Limb (tissue), 2 donors: ENCODE measurements around the gene MUSTN1.

Experiments used
- DNase-seq, 2 donors: peaks; one replicate each; pipeline ENCODE4 v3.0.0-alpha.2; 2016; ENCODE audit errors: extremely low spot score in 2 of 2

The MUSTN1 gene

DNA sequence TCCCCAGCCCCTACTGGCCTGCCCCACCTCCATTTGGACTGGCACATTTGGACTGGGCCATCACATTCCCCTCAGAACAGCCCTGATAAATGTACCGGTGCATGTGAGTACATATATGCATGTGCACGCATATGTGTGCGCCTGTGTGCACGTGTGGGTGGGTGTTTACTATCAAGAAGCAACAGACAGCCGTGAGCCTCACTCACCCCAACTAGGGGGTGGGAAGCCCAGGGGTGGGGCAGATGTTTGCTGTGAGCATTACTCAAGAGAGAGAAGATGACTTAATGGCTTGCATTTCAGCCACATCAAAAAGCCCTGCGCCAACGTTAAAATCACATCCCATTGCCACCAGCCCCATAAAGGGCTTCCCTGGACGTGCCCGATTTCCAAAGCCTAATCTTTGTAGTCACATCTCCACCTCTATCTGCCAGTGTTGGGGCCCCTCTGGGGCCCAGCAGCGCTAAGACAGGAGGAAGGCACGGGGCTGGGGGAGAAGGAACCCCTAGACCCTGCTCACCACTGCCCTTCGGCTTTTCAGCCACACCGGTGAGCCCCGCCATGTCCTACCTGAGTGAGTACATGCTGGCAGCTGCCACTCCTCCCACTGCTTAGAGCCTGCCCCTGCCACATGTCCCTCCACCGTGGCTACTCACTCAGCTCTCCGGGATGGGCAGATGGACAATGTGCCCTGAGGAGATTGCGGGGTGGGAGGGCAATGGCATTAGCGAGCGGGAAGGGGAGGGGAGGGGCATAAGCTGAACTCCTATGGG, 29.4 kb downstream of the MUSTN1 start:
- no peak for DNase-seq

DNA sequence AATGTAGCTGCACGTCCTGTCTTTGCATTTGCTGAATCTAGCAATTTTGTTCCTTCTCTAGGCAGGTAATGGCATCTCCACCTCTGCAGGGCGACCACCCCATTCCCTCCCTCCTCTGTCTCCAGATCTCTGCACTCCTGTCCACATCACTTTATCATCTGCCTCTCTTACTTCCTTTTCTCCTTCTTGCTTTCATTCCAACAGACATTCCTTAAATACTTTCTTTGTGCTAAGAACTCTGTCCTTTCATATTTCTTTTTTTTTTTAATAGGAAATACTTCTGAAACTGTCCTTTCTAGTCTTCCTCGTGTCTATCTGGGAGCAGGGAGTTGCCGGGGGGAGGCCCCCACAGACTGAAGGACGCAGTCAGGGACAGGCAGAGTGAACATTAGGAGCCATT, 33.0 kb downstream of the MUSTN1 start:
- DNase-seq, result no peak

DNA sequence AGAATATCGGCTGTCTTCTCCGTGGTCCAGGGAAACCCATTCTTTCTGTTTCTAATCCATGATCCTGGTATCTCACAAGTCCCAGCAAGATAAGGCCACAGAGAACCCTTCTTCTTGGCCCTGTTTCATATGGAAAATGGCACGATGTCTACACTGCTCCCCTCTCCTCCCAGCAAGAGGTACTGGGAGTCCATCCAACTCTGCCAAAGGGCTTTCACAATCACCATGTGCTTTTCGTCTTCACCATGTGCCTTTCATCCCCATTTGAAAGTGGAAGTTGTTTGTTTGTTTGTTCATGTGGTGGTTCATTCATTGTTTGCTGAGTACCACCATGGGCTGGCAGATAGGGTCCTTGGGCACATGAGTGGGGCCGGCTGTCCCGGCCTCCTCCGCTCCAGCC, 34.7 kb downstream of the MUSTN1 start:
- no peak for DNase-seq

DNA sequence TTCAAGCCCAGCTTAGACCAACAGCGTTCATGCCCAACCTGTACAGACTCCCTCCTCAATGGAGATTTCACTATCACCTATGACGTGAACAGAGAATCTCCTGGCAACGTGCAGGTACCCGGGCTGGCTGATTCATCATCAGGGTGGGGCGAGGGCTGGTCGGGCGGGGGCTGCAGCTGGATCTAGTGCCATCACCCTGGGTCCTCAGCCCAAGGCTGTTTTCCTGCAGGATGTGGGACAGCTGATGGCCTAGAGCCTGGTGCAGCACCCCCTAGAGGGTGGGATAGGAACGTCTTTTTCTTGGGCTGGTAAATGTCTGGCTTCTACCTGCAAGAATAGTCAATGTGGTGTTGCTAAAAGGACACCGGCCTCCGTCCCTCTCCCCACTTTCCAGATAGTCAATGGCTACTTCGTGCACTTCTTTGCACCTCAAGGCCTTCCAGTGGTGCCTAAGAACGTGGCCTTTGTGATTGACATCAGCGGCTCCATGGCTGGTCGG, 35.8 kb downstream of the MUSTN1 start:
- no peak for DNase-seq

DNA sequence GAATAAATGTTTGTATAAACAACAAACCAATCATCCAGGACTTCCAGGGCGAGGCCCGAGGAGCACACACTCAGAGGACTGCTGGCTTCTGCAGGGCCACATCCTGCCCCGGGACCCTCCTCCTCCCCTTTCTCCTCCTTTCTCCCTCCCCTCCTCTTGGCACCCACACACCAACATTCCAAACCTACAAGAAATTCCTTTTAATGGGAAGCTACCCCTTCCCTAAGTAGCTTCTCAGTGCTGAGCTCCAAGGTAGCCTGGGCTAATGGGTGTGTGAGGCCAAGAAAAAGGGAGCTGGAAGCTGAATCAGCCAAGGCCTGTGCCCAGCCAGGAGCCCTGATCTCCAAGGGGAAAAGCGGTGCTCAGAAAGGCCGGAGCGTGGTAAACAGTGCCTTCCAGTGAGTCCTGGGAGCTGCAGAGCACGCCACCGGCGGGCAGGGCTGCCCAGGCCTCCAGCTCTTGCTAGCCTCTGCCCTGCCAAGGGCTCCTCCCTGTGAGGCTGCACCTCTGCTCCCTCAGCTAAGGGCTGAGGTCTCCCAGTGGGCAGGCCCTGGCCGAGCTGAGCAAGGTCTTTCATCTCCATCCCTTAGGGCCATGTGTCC, 36.3 kb downstream of the MUSTN1 start:
- no peak for DNase-seq

DNA sequence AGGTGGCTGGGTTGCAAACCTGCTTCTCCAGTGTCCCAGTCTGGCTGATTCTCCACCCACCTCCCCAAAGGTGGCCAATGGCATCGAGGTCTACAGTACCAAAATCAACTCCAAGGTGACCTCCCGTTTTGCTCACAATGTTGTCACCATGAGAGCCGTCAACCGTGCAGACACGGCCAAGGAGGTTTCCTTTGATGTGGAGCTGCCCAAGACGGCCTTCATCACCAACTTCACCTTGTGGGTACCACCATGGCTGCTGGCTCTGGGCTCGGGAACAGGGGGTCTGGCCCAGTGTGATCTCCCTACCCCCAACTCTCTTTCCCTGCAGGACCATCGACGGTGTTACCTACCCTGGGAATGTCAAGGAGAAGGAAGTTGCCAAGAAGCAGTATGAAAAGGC, 38.4 kb downstream of the MUSTN1 start:
- DNase-seq, result no peak

DNA sequence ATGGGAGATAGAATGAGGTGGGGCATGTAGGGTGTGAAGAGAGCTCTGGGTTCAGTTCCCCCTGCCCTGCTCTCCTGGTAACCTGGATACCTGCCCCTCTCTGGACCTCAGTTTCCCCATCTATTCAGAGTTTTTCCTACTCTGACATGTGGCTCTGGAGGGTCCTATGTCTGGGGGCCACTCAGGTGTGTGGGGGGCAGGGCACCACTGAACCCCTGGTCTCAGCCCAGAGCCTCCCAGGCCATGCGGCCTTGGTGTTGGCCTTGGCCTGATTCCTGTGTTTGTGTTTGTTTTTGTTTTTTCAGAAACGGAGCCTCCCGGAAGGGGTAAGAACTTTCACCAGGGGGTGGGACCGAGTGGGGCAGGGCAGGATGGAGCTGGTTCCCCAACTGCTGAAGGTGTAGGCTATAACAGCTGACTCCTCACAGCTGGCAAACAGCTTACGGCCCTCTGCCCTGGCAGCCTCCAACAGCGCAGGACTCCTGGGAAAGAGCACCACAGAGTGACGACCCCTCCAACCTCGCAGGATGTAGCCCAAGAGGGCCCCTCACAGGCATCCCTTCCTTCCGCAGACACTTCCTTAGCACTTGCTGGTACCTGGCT, 39.4 kb downstream of the MUSTN1 start:
- DNase-seq, result no peak

DNA sequence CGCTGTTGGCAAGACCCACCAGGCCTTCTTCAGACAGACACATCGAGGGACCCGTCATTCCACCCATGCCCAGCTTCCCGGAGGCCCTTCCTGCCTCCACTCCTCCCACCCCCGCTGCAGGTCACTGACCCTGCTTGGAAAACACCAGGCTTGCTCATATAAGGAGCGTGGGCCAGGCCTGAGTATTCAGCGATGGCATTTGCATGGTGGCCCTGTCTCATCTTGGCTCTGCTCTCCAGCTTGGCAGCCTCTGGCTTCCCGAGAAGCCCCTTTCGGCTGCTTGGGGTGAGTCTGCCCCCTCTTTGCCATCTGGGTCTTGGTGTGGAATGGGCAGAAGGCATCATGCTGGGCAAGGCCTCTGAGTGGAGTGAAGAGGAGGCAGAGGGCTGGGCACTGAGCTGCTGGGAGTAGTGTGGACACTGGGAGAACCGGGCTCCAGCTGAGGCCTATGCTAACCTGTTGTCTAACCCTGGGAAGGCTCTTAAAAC, 40.2 kb downstream of the MUSTN1 start, which contains the start of gene ITIH3:
Gene ITIH3 (plus strand): TSS at position 185 of the 488 bp plus-strand sequence. CDS start 8 bp downstream, at position 193.
- DNase-seq, result no peak

DNA sequence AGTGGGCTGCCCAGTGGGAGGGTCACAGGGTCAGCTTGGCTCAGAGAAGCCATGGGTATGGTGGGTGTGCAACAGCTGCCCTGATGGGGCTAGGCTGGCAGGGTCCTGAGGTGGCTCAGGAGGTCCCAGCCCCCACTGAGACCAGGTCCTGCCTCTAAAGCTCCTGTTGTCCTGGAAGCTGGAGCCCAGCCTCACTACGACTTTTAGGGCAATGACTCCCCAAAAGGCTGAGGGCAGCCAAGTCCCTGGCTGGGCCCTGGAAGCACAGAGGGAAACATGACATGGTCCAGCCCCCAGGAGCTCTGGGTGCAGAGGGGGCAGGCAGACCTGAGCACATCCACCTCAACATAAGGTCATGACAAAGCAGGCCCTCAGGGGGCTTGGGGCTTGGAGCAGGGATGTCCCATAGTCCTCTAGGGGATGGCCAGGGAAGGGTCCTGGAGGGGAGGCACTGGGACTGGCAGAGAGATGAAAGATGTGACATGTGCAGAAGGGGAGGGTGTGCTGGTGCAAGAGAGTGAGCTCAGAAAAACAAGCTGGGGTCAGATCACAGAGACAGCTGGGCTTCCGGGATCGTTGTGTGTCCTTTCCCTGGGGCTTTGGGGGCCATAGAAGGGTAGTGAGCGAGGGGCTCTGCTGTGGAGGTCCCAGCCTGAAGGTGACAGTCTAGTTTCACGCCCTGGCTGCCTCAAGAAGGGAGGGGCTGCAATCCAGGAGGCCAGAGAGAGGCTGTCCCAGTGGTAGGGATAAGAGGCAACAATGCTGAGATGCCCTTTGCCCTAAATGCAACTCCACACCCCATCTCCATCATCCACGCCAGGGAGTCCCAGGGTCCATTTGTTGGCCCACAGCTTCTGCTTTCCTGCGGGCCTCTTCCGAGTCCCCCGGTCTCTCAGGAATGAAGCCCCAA, 40.9 kb downstream of the MUSTN1 start:
- DNase-seq, result no peak

DNA sequence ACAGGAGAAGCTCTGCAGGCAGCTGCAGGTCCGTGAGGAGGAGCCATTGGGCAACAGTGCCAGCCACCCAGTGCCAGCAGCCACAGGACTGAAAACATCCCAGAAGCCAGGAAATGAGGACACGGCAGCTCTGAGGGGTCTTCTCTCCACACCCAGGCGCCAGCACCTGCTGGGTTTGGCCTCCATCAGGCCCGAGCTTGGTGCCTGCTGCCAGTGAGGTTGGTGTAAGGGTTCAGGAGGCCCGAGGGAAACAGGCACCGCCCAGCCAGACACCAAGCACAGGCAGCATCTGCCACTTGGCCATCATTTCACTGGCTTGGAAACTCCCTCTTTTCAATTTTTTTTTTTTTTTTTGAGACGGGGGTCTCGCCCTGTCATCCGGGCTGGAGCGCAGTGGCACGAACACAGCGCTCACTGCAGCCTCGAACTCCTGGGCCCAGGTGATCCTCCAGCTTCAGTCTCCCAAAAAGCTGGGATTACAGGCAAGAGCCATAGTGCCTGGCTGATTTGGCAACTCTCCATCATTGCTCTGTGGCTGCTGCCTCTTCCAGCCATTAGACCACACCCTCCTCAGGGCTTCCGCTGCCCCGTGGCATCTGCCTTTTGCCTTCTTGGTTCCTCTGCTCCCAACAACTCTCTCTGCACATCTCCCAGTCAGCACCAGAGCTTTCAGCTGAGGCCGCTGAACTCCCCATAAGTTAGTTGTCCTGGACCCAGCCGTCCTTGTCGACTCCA, 41.7 kb downstream of the MUSTN1 start:
- no peak for DNase-seq

DNA sequence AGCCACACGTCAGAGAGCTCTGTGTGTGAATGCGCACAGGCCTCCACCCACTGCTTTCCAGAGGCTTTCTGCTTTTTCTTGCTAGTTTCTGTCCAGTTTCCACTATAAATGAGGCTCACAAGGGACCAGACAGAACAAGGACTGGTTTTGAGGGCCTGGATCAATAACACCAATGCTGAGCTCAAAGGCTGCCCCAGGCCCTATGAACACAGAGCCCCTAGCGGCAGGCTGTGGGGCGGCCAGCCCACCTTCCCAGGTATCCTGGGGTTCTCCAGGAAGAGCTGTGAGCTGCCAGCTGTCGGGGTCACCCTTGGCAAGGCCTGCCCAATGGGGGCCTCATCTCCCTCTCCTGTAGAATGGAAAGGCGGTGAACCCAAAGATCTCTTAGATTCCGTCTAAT, 42.4 kb downstream of the MUSTN1 start:
- no peak for DNase-seq

DNA sequence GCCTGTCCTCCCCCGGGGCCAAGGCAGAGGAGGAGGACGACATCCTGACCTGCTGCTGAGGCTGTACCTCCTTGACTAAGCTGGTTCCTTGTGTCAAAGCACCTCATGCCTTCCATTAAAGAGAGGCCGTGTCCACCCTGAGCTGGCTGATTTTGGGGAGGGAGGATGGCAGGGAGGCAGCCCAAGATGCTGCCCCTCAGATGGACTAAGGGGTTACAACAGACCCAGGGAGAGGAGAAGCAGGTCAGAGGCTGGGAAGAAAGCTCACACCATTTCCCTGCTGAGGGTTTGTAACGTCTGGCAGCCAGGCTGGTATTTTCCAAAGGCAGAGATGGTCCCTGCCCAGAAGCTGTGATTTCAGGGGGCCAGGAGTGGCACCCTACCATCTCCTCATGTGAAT, 42.9 kb downstream of the MUSTN1 start:
- no peak for DNase-seq

DNA sequence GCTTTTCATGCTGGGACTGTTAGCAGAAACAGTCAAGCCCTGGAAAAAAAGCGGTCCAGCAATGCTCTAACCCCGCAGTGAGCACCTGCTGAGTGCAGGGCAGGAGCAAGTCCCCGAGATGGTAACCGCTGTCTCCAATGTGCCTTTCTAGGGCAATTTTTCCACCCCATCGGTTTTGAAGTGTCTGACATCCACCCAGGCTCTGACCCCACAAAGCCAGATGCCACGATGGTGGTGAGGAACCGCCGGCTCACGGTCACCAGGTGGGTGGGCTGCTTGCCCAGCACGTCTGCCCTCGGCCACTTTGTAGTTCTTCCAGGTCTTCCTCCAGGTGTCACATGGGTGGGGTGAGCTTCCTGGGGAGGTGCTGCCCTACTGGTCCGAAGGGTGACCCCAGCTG, 43.5 kb downstream of the MUSTN1 start:
- no peak for DNase-seq

DNA sequence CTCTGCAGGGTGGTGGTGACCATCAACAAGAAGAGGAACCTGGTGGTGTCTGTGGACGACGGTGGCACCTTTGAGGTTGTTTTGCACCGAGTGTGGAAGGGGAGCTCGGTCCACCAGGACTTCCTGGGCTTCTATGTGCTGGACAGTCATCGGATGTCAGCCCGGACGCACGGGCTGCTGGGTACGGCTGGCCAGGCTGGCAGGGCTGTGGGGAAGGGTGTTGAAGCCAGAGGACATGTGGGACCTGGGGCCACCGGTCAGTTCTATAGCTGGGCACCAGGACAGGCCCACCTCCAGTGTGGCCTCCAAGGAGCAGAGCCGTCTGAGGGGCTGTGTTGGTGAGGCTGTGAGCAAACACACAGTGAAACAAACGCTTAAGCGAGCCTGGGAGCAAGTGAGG, 44.1 kb downstream of the MUSTN1 start:
- no peak for DNase-seq

DNA sequence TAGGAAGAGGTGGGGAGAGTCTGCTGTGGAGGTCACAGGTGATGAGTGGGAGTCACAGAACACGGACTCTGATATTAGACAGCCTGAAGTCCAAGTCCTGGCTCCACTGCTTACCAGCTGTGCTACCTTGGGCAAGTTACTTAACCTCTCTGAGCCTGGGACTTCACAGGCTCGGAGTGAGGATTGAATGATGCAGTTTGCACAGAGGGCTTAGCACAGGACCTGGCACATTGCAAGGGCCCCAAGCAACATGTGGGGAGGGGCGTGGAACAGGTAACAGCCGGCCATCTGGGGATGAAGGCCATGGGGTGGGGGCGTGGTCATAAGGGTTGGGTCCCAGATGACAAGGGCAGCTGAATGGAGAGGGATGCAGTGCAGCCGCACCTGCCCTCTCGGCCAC, 44.5 kb downstream of the MUSTN1 start:
- DNase-seq, result no peak

DNA sequence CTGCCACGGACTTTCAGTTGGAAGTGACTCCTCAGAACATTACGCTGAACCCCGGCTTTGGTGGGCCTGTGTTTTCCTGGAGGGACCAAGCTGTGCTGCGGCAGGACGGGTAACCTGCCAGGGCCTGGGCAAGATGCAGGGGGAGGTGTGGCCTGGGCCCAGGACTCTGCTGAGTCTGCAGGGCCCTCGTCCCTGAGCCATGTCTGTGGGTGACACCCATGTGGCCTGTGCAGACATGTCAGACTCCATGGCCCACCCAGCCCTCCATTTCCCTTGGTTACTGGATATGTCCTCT, 45.1 kb downstream of the MUSTN1 start:
- no peak for DNase-seq

DNA sequence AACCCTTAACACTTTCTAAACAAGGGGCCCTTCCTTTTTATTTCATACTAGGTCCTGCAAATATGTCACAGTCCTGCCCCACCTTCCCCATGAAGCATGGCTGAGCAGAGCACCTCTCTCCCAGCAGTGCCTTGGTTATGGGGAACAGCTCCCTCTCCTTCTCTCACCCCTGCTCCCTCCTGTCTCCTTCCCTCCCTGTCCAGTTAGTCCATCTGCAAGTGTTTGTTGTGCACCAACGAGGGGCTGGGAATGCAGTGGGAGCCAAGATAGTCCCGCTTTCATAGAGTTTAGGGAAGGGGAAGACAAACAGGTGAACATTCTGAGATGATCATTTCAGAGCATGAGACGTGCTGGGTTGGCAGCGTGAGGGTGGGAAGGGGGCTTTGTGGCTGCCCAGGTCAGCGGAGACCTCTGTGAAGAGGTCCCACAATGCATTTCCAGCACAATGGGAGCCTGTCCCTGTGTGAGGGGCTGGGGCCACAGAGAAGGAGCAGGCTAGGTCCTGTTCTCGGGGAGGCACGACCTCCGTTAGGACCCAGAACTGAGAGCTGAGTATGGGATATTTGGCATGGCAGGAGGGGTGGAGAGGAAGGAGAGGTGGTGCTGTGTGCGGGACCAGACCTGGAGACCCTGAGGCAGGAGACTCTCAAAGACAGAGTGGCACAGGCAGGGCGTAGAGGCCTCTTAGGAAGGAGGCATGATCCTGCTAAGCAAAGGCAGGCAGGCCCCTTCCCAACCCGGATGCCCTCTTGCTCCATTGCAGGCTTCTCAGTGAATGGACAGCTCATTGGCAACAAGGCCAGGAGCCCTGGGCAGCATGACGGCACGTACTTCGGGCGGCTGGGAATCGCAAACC, 45.7 kb downstream of the MUSTN1 start:
- DNase-seq, result no peak

DNA sequence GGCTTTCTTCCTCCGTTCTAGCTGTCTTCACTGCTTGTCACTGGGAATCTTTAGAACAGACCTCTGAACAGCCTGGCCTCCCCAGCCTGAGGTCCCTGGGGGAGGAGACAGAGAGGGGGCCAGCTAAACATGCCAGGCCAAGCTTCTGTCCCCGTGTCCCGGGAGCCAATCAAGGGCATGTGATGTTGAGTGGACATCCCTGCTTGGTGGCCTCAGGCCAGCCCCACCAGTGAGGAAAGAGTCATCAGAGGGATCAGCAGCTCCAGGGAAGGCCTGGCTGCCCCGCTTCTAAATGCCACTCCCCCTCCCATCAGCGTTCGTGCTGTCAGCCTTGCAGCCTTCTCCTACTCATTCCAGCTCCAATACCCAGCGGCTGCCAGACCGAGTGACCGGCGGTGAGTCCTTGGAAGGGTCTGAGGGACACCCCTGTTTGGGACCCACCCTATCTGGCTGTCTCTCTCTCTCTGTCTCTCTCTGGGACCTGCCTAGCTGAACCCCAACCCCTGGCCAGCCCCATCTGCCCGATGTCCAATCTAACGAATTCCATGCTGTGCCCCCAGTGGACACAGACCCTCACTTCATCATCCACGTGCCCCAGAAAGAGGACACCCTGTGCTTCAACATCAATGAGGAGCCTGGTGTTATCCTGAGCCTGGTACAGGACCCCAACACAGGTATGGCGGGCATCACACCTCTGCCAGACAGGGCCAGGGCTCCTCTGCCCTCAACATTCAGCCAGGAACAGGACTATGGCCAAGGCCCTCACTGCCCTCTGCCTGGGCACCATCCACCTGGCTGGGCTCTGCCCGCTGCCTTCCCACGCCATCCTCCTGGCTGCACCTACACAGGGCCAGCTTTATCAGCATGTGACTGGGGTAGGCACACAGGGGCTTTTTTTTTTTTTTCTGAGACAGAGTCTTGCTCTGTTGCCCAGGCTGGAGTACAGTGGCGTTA, 46.9 kb downstream of the MUSTN1 start:
- DNase-seq, result no peak

DNA sequence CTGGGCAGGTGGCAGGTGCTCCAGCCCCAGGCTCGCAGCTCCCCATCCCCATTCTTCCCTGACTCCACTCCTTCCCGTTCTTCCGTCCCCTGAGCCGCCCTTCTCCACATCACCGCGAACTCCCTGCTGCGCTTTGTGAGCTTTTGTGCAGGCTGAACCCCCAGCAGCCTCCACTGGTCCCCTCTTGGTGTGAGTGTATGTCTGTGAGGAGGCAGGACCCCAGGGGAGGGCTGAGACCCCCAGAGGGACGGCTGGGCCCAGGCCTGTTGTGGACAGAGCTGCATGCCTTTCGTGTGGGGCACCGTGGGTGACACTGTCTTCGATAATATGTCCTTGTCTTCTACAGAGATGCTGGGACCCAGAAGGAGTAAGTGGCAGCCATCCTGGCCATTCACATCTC, 47.6 kb downstream of the MUSTN1 start:
- DNase-seq, result no peak
